ENCODE measurements around the gene SHISA7.

SHISA7 gene

GRCh38 chr19:55484593-55485438 lies 41.7 kb upstream of the SHISA7 start, which contains the start of gene NAT14:
Gene NAT14 (plus strand): TSS chr19:55485188. CDS start chr19:55485709, 521 bp downstream.
- H3K27ac ChIP-seq (ENCODE audit: insufficient read depth in 1 of 2, low read depth in 1 of 2, low read length in 2 of 2, poor library complexity in 1 of 2, severe bottlenecking in 2 of 2): peak within 1 kb of the TSS in 1 of 2 experiments; percentile 74
- WGBS (ENCODE audit: insufficient coverage): under 1% methylated on average over 57 of the region's 78 CpGs
- CTCF ChIA-PET: interaction anchor here (1.0 to 2.7 kb wide), 5 partner anchors 11 to 19 kb away, joined by 3 to 12 read pairs (median 6); no protein-coding TSS in a partner anchor
- H3K27me3 ChIP-seq (replicated peaks in 2 of 5; ENCODE audit: control insufficient read depth in 4 of 5, insufficient read depth in 5 of 5, low read length in 4 of 5): no peaks in the 10 kb centered on the region
- peaks cover 0 to 39% (median 30%) of the 10 kb centered on the region in 4 experiments for H3K4me1 ChIP-seq (ENCODE audit: control extremely low read depth in 1 of 4, control insufficient read depth in 4 of 4, insufficient read depth in 4 of 4, low read length in 3 of 4)
- no peaks in the 10 kb centered on the region for H3K9me3 ChIP-seq (ENCODE audit: control extremely low read depth in 1 of 5, control insufficient read depth in 4 of 5, insufficient read depth in 2 of 5, low read depth in 1 of 5, low read length in 4 of 5)
- POLR2A ChIA-PET: no interaction called here
- DNase-seq: peak; percentile 72 to 81 (median 76)
- H3K36me3 ChIP-seq (ENCODE audit: control insufficient read depth in 4 of 4, insufficient read depth in 4 of 4, low read length in 3 of 4): peaks cover 0 to 21% (median 8%) of the 10 kb centered on the region in 4 experiments
- peak within 1 kb of the TSS; percentile 47 to 85 (median 72) for H3K4me3 ChIP-seq (ENCODE audit: control insufficient read depth in 1 of 7, extremely low read depth in 1 of 7, insufficient read depth in 4 of 7, low read depth in 2 of 7, low read length in 6 of 7)

DNA sequence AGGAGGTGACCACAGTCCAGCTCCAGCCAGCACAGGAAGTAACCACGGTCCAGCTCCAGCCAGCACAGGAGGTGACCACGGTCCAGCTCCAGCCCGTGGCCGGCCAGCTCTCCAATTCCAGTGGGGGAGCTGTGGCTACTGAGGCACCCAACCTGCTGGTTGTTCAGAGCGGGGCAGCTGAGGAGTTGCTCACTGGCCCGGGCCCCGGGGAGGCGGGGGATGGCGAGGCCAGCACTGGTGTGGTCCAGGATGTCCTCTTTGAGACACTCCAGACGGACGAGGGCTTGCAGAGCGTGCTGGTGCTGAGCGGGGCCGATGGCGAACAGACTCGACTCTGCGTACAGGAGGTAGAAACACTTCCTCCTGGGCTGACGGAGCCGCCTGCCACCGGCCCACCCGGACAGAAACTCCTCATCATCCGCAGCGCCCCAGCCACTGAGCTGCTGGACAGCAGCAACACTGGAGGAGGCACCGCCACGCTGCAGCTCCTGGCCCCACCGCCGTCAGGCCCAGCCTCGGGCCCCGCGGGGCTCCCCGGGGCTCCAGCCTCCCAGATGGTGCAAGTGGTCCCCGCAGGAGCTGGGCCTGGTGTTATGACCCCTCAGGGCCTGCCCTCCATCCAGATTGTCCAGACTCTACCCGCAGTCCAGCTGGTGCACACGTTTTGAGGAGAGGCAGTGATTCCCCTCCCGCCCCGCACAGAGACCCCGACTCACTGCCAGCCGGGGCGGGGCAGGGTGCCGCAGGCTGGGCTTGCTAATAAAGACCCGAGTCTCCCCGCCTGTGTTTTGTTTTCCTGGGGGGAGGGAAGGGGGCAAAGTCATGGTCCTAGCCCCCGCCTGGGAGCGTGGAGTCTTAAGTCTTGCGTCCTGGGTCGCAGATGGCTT lies 40.8 kb upstream of the SHISA7 start:
- Histone ChIP-seq H3K9me3 (ENCODE audit: control extremely low read depth in 1 of 5, control insufficient read depth in 4 of 5, insufficient read depth in 2 of 5, low read depth in 1 of 5, low read length in 4 of 5) (no peaks in the 10 kb centered on the region), H3K4me3 (ENCODE audit: control insufficient read depth in 1 of 7, extremely low read depth in 1 of 7, insufficient read depth in 4 of 7, low read depth in 2 of 7, low read length in 6 of 7) (peak overlapping the region in 6 of 7 experiments; percentile 64 to 85 (median 72)), H3K36me3 (ENCODE audit: control insufficient read depth in 4 of 4, insufficient read depth in 4 of 4, low read length in 3 of 4) (peaks cover 0 to 21% (median 9%) of the 10 kb centered on the region in 4 experiments), H3K4me1 (ENCODE audit: control extremely low read depth in 1 of 4, control insufficient read depth in 4 of 4, insufficient read depth in 4 of 4, low read length in 3 of 4) (peaks cover 0 to 39% (median 30%) of the 10 kb centered on the region in 4 experiments), H3K27me3 (replicated peaks in 2 of 5; ENCODE audit: control insufficient read depth in 4 of 5, insufficient read depth in 5 of 5, low read length in 4 of 5) (no peaks in the 10 kb centered on the region), H3K27ac (ENCODE audit: insufficient read depth in 1 of 2, low read depth in 1 of 2, low read length in 2 of 2, poor library complexity in 1 of 2, severe bottlenecking in 2 of 2) (no peak overlapping the region)
- ChIA-PET POLR2A (no interaction called here), CTCF (interaction anchor here (1.0 to 2.7 kb wide), 4 partner anchors 13 to 17 kb away, joined by 3 to 12 read pairs (median 6); no protein-coding TSS in a partner anchor)
- 89% methylated on average over 39 of the region's 46 CpGs for WGBS (ENCODE audit: insufficient coverage)
- DNase-seq: no peak

- 94% methylated on average over 45 of the region's 47 CpGs for WGBS (ENCODE audit: insufficient coverage)
- CTCF ChIA-PET: interaction anchor here (1.0 to 2.7 kb wide), 2 partner anchors 14 to 16 kb away, joined by 3 to 12 read pairs; no protein-coding TSS in a partner anchor
- Histone ChIP-seq H3K4me3 (ENCODE audit: control insufficient read depth in 1 of 7, extremely low read depth in 1 of 7, insufficient read depth in 4 of 7, low read depth in 2 of 7, low read length in 6 of 7) (no peak overlapping the region), H3K4me1 (ENCODE audit: control extremely low read depth in 1 of 4, control insufficient read depth in 4 of 4, insufficient read depth in 4 of 4, low read length in 3 of 4) (peaks cover 0 to 36% (median 26%) of the 10 kb centered on the region in 4 experiments), H3K27me3 (replicated peaks in 2 of 5; ENCODE audit: control insufficient read depth in 4 of 5, insufficient read depth in 5 of 5, low read length in 4 of 5) (no peaks in the 10 kb centered on the region), H3K27ac (ENCODE audit: insufficient read depth in 1 of 2, low read depth in 1 of 2, low read length in 2 of 2, poor library complexity in 1 of 2, severe bottlenecking in 2 of 2) (no peak overlapping the region), H3K36me3 (ENCODE audit: control insufficient read depth in 4 of 4, insufficient read depth in 4 of 4, low read length in 3 of 4) (peaks cover 0 to 21% (median 9%) of the 10 kb centered on the region in 4 experiments), H3K9me3 (ENCODE audit: control extremely low read depth in 1 of 5, control insufficient read depth in 4 of 5, insufficient read depth in 2 of 5, low read depth in 1 of 5, low read length in 4 of 5) (no peaks in the 10 kb centered on the region)
- POLR2A ChIA-PET: no interaction called here
- no peak for DNase-seq
Measured at GRCh38 chr19:55482967-55483705, 40.0 kb upstream of the SHISA7 start.

DNA sequence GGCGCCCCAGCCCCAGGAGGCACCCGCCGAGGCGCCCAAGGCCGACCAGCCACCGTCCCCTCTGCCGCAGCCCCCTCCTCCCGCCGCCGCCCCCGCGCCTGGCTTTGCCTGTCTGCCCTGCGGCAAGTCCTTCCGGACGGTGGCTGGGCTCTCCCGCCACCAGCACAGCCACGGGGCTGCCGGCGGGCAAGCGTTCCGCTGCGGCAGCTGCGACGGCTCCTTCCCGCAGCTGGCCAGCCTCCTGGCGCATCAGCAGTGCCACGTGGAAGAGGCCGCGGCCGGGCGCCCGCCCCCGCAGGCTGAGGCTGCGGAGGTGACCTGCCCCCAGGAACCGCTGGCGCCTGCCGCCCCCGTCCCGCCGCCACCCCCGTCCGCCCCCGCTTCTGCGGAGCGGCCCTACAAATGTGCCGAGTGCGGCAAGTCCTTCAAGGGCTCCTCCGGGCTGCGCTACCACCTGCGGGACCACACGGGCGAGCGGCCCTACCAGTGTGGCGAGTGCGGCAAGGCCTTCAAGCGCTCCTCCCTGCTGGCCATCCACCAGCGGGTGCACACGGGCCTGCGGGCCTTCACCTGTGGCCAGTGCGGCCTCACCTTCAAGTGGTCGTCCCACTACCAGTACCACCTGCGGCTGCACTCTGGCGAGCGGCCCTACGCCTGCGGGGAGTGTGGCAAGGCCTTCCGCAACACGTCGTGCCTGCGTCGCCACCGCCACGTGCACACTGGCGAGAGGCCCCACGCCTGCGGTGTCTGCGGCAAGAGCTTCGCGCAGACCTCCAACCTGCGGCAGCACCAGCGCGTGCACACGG lies 39.3 kb upstream of the SHISA7 start:
- Histone ChIP-seq H3K36me3 (ENCODE audit: control insufficient read depth in 4 of 4, insufficient read depth in 4 of 4, low read length in 3 of 4) (peaks cover 0 to 21% (median 9%) of the 10 kb centered on the region in 4 experiments), H3K4me3 (ENCODE audit: control insufficient read depth in 1 of 7, extremely low read depth in 1 of 7, insufficient read depth in 4 of 7, low read depth in 2 of 7, low read length in 6 of 7) (no peak overlapping the region), H3K9me3 (ENCODE audit: control extremely low read depth in 1 of 5, control insufficient read depth in 4 of 5, insufficient read depth in 2 of 5, low read depth in 1 of 5, low read length in 4 of 5) (no peaks in the 10 kb centered on the region), H3K27ac (ENCODE audit: insufficient read depth in 1 of 2, low read depth in 1 of 2, low read length in 2 of 2, poor library complexity in 1 of 2, severe bottlenecking in 2 of 2) (no peak overlapping the region), H3K4me1 (ENCODE audit: control extremely low read depth in 1 of 4, control insufficient read depth in 4 of 4, insufficient read depth in 4 of 4, low read length in 3 of 4) (peaks cover 2 to 37% (median 26%) of the 10 kb centered on the region in 4 experiments), H3K27me3 (replicated peaks in 2 of 5; ENCODE audit: control insufficient read depth in 4 of 5, insufficient read depth in 5 of 5, low read length in 4 of 5) (no peaks in the 10 kb centered on the region)
- WGBS (ENCODE audit: insufficient coverage): 98% methylated on average over 78 of the region's 83 CpGs
- DNase-seq: no peak
- ChIA-PET CTCF (interaction anchor here (0.6 to 2.7 kb wide), 2 partner anchors 15 to 77 kb away, joined by 3 to 12 read pairs; no protein-coding TSS in a partner anchor), POLR2A (no interaction called here)

DNA sequence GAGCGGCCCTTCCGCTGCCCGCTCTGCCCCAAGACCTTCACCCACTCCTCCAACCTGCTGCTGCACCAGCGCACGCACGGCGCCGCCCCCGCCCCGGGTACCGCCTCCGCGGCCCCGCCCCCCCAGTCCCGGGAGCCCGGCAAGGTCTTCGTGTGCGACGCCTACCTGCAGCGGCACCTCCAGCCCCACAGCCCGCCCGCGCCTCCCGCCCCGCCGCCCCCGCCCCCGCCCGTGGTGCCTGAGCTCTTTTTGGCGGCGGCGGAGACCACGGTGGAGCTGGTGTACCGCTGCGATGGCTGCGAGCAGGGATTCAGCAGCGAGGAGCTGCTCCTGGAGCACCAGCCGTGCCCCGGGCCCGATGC lies 38.7 kb upstream of the SHISA7 start:
- POLR2A ChIA-PET: no interaction called here
- peaks cover 0 to 21% (median 9%) of the 10 kb centered on the region in 4 experiments for H3K36me3 ChIP-seq (ENCODE audit: control insufficient read depth in 4 of 4, insufficient read depth in 4 of 4, low read length in 3 of 4)
- WGBS (ENCODE audit: insufficient coverage): 96% methylated on average over 14 of the region's 40 CpGs
- H3K9me3 ChIP-seq (ENCODE audit: control extremely low read depth in 1 of 5, control insufficient read depth in 4 of 5, insufficient read depth in 2 of 5, low read depth in 1 of 5, low read length in 4 of 5): no peaks in the 10 kb centered on the region
- H3K27me3 ChIP-seq (replicated peaks in 2 of 5; ENCODE audit: control insufficient read depth in 4 of 5, insufficient read depth in 5 of 5, low read length in 4 of 5): no peaks in the 10 kb centered on the region
- CTCF ChIA-PET: interaction anchor here (0.6 kb wide), 1 partner anchor 76 kb away, joined by 3 read pairs; no protein-coding TSS in a partner anchor
- peaks cover 2 to 35% (median 23%) of the 10 kb centered on the region in 4 experiments for H3K4me1 ChIP-seq (ENCODE audit: control extremely low read depth in 1 of 4, control insufficient read depth in 4 of 4, insufficient read depth in 4 of 4, low read length in 3 of 4)
- DNase-seq: no peak
- no peak overlapping the region for H3K4me3 ChIP-seq (ENCODE audit: control insufficient read depth in 1 of 7, extremely low read depth in 1 of 7, insufficient read depth in 4 of 7, low read depth in 2 of 7, low read length in 6 of 7)
- H3K27ac ChIP-seq (ENCODE audit: insufficient read depth in 1 of 2, low read depth in 1 of 2, low read length in 2 of 2, poor library complexity in 1 of 2, severe bottlenecking in 2 of 2): no peak overlapping the region
